HG02623 (cell line): Measurements from ENCODE around the gene CTNNA1.

ENCODE experiments used
- ATAC-seq: cut with Tn5 transposase; IDR thresholded peaks from one replicate; pipeline ENCODE4 v1.9.1; 2021; ENCODE audit warnings: moderate library complexity; ENCODE audit not compliant: unreplicated experiment

The CTNNA1 gene

GRCh38 chr5:138947780-138948179 lies 194.6 kb downstream of the CTNNA1 start:
- ATAC-seq, result no peak

- ATAC-seq, result no peak
Observed at GRCh38 chr5:138948471-138949222, 195.4 kb downstream of the CTNNA1 start.

- ATAC-seq, result no peak
Observed at GRCh38 chr5:138949223-138949574, 196.0 kb downstream of the CTNNA1 start.

GRCh38 chr5:138949988-138950387 lies 196.8 kb downstream of the CTNNA1 start:
- no peak for ATAC-seq

- no peak for ATAC-seq
Observed at GRCh38 chr5:138950421-138951031, 197.3 kb downstream of the CTNNA1 start.

- ATAC-seq, result no peak
Observed at GRCh38 chr5:138951091-138951985, 198.1 kb downstream of the CTNNA1 start.

GRCh38 chr5:138951986-138952735 lies 198.9 kb downstream of the CTNNA1 start:
- no peak for ATAC-seq

GRCh38 chr5:138952962-138953361 lies 199.7 kb downstream of the CTNNA1 start:
- ATAC-seq, result no peak

- no peak for ATAC-seq
Observed at GRCh38 chr5:138953387-138954256, 200.4 kb downstream of the CTNNA1 start.

- ATAC-seq, result no peak
Observed at GRCh38 chr5:138954257-138955012, 201.2 kb downstream of the CTNNA1 start.

GRCh38 chr5:138955013-138955660 lies 201.9 kb downstream of the CTNNA1 start:
- ATAC-seq, result no peak

- no peak for ATAC-seq
Observed at GRCh38 chr5:138955671-138956295, 202.6 kb downstream of the CTNNA1 start.

GRCh38 chr5:138956801-138957200 lies 203.6 kb downstream of the CTNNA1 start:
- no peak for ATAC-seq

GRCh38 chr5:138960145-138960692 lies 207.0 kb downstream of the CTNNA1 start:
- ATAC-seq, result no peak

GRCh38 chr5:138961221-138961620 lies 208.0 kb downstream of the CTNNA1 start:
- no peak for ATAC-seq

- no peak for ATAC-seq
Observed at GRCh38 chr5:138961729-138962128, 208.5 kb downstream of the CTNNA1 start.

- no peak for ATAC-seq
Observed at GRCh38 chr5:138962614-138963370, 209.6 kb downstream of the CTNNA1 start.
